ENCODE measurements around the gene IKZF3.

IKZF3 gene

GRCh38 chr17:39782481-39782880, 81.6 kb downstream of the IKZF3 start:
- H3K36me3 ChIP-seq (ENCODE audit: control insufficient read depth, insufficient read depth, low read length): no peaks in the 10 kb centered on the region
- no peak for TF ChIP-seq CTCF (IDR thresholded peaks at IDR 0.05)
- no peak overlapping the region for H3K9ac ChIP-seq
- H3K27me3 ChIP-seq (ENCODE audit: control insufficient read depth, insufficient read depth, low read length): no peaks in the 10 kb centered on the region
- no peak overlapping the region for H3K4me3 ChIP-seq (ENCODE audit: low read depth, low read length)
- no peak overlapping the region for H2AFZ ChIP-seq
- no peaks in the 10 kb centered on the region for H3K9me3 ChIP-seq (ENCODE audit: control insufficient read depth, low read length)
- no peak overlapping the region for H3K4me2 ChIP-seq (ENCODE audit: low read length)
- no peak overlapping the region for H3K27ac ChIP-seq
- no peaks in the 10 kb centered on the region for H3K79me2 ChIP-seq
- no peaks in the 10 kb centered on the region for H3K4me1 ChIP-seq

DNA sequence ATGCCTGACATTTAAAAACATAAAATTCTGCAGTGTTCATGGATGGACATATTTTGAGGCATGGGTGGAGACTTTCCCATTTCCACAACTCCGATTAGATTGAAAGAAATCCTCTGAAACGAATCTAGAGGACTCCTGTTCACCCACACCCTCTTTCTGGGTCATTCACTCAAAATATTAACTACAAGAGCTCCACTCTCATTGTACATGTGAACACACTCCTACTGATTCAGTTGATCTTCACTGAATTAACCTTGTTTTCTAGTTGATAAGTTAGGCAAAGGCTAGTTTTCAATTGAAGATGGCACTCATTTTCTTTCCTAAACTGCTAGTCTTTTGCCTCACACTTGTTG, 82.3 kb downstream of the IKZF3 start:
- Histone ChIP-seq H3K4me3 (ENCODE audit: low read depth, low read length) (no peak overlapping the region), H3K9ac (no peak overlapping the region), H3K9me3 (ENCODE audit: control insufficient read depth, low read length) (no peaks in the 10 kb centered on the region), H3K4me2 (ENCODE audit: low read length) (no peak overlapping the region), H3K4me1 (no peaks in the 10 kb centered on the region), H3K27ac (no peak overlapping the region), H3K79me2 (no peaks in the 10 kb centered on the region), H2AFZ (no peak overlapping the region), H3K27me3 (ENCODE audit: control insufficient read depth, insufficient read depth, low read length) (no peaks in the 10 kb centered on the region), H3K36me3 (ENCODE audit: control insufficient read depth, insufficient read depth, low read length) (no peaks in the 10 kb centered on the region)
- TF ChIP-seq CTCF (IDR thresholded peaks at IDR 0.05): no peak

DNA sequence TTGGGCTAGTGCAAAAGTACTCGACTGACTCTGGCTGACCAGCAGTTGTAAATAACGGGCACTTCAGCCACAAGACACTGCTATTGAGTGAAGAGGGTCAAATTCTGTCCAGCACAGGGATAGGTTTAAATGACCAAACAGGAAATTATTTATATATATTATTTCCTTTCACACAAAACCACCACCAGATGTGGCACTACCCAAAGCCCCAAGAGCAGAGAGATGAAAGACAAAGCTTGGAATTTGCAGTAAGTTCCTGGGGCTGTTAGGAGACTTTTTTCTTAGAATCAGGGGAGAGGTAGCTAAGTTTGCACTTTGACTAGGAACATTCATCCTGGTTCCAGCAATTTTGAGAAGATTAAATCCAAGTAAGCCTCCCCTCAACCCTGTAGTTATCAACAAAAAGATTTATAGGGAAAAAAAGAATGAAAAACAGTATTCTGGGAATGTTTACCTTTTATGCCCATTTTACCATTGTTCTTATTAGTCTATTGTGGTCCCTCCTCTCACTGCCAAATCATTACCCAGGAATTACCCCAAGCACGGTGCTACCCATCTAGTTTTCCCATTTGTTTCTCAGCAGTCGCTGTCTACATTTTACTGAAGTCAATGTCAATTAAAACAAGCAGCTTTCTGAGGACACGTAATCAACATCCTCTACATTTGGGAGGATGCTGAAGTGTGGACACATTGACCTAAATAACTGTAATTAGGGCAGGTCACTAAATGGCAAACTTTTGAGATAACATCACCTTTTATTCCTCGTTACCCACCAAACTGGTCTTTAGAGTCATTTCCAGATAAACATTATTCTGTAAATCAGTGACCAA, 82.9 kb downstream of the IKZF3 start:
- Histone ChIP-seq H3K4me3 (ENCODE audit: low read depth, low read length) (no peak overlapping the region), H3K4me1 (no peaks in the 10 kb centered on the region), H3K27ac (no peak overlapping the region), H3K4me2 (ENCODE audit: low read length) (no peak overlapping the region), H3K27me3 (ENCODE audit: control insufficient read depth, insufficient read depth, low read length) (no peaks in the 10 kb centered on the region), H3K36me3 (ENCODE audit: control insufficient read depth, insufficient read depth, low read length) (no peaks in the 10 kb centered on the region), H3K9ac (no peak overlapping the region), H2AFZ (no peak overlapping the region), H3K79me2 (no peaks in the 10 kb centered on the region), H3K9me3 (ENCODE audit: control insufficient read depth, low read length) (no peaks in the 10 kb centered on the region)
- no peak for TF ChIP-seq CTCF (IDR thresholded peaks at IDR 0.05)

GRCh38 chr17:39777534-39778365, 86.4 kb downstream of the IKZF3 start:
- Histone ChIP-seq H3K9me3 (ENCODE audit: control insufficient read depth, low read length) (no peaks in the 10 kb centered on the region), H2AFZ (no peak overlapping the region), H3K27ac (no peak overlapping the region), H3K79me2 (no peaks in the 10 kb centered on the region), H3K36me3 (ENCODE audit: control insufficient read depth, insufficient read depth, low read length) (no peaks in the 10 kb centered on the region), H3K27me3 (ENCODE audit: control insufficient read depth, insufficient read depth, low read length) (no peaks in the 10 kb centered on the region), H3K4me3 (ENCODE audit: low read depth, low read length) (no peak overlapping the region), H3K4me2 (ENCODE audit: low read length) (no peak overlapping the region), H3K4me1 (no peaks in the 10 kb centered on the region), H3K9ac (no peak overlapping the region)
- no peak for TF ChIP-seq CTCF (IDR thresholded peaks at IDR 0.05)

Data from parathyroid adenoma (tissue), 2 donors.